HG03108 (cell line): ENCODE data around the gene OTOGL.
A peak's percentile ranks its signal among the peaks of the same experiment; 100 is the strongest.

ENCODE experiments used
- ATAC-seq: cut with Tn5 transposase; IDR thresholded peaks from one replicate; pipeline ENCODE4 v1.9.1; 2021; ENCODE audit warnings: moderate library complexity; ENCODE audit not compliant: unreplicated experiment

Gene OTOGL

GRCh38 chr12:80325167-80325959, 226.0 kb downstream of the OTOGL start:
- ATAC-seq, result no peak

- ATAC-seq, result no peak
These were observed 233.5 kb downstream of the OTOGL start for GRCh38 chr12:80332827-80333226.

- no peak for ATAC-seq
These were observed 253.1 kb downstream of the OTOGL start for GRCh38 chr12:80352474-80352873.

GRCh38 chr12:80353254-80353653, 253.9 kb downstream of the OTOGL start:
- no peak for ATAC-seq

- ATAC-seq, result no peak
These were observed 256.8 kb downstream of the OTOGL start for GRCh38 chr12:80356097-80356496.

GRCh38 chr12:80359703-80360102, 260.4 kb downstream of the OTOGL start:
- no peak for ATAC-seq

- no peak for ATAC-seq
These were observed 264.7 kb downstream of the OTOGL start for GRCh38 chr12:80364056-80364455.

GRCh38 chr12:80373666-80374065, 274.3 kb downstream of the OTOGL start:
- no peak for ATAC-seq

- no peak for ATAC-seq
These were observed 275.3 kb downstream of the OTOGL start for GRCh38 chr12:80374615-80375014.

- ATAC-seq, result no peak
These were observed 277.9 kb downstream of the OTOGL start for GRCh38 chr12:80377140-80377794.

GRCh38 chr12:80381121-80381520, 281.8 kb downstream of the OTOGL start:
- ATAC-seq, result no peak

- no peak for ATAC-seq
These were observed 282.9 kb downstream of the OTOGL start for GRCh38 chr12:80382254-80382653.

GRCh38 chr12:80400571-80400991, 301.2 kb downstream of the OTOGL start:
- ATAC-seq, result no peak

GRCh38 chr12:80401191-80401590, 301.9 kb downstream of the OTOGL start:
- ATAC-seq, result no peak

GRCh38 chr12:80404629-80405028, 305.3 kb downstream of the OTOGL start:
- ATAC-seq, result no peak

- ATAC-seq, result no peak
These were observed 306.9 kb downstream of the OTOGL start for GRCh38 chr12:80406253-80406652.

GRCh38 chr12:80411787-80412186, 312.4 kb downstream of the OTOGL start:
- ATAC-seq, result no peak

- peak; percentile 55 for ATAC-seq
These were observed 313.1 kb downstream of the OTOGL start for GRCh38 chr12:80412343-80412953.

GRCh38 chr12:80413462-80413861, 314.1 kb downstream of the OTOGL start:
- ATAC-seq, result no peak

- no peak for ATAC-seq
These were observed 316.1 kb downstream of the OTOGL start for GRCh38 chr12:80415466-80415865.

- no peak for ATAC-seq
These were observed 320.3 kb downstream of the OTOGL start for GRCh38 chr12:80419644-80420043.

GRCh38 chr12:80420075-80420474, 320.7 kb downstream of the OTOGL start:
- ATAC-seq, result no peak
